Panc1 (cell line): ENCODE measurements around the gene PCNX2. TPM values are rescaled to one million over a fixed set of nuclear protein-coding genes. Genes with fewer than 3 reads are reported as not detected.
"Not testable (repeated sequence)": the region's sequence is repeated elsewhere in the genome, so short reads cannot be mapped to it uniquely, and the experiment has no call there.

Source experiments
- ATAC-seq: fragments of 200-7000 bp; cut with Tn5 transposase; 2 replicates; pipeline ENCODE4 v1.9.1; 2020; ENCODE audit warnings: mild to moderate bottlenecking, moderate library complexity
- BruUV-seq: library from RNA; stranded (reverse); fragments of 400-500 nt; replicated peaks from 2 replicates; lab custom pipeline; 2021; lab: Mats Ljungman, UMichigan
- CTCF ChIA-PET: fragments of 300-600 bp; sonication (Branson Sonifier 250); formaldehyde crosslinking; loops from one replicate; lab custom pipeline; 2022; ENCODE audit warnings: antibody characterized with exemption; lab: Charles Lee
- POLR2A ChIA-PET: fragments of 300-600 bp; sonication (Branson Sonifier 250); formaldehyde crosslinking; loops from one replicate; lab custom pipeline; 2022; ENCODE audit warnings: antibody characterized with exemption; lab: Charles Lee
- DNase-seq: peaks from one replicate; pipeline ENCODE4 v3.0.0-alpha.2; 2010; ENCODE audit warnings: low read depth, low spot score
- H3K27ac ChIP-seq: 2 replicates; pipeline ENCODE4 v1.5.1; 2011; ENCODE audit warnings: mild to moderate bottlenecking, low read length, inconsistent platforms
- H3K27me3 ChIP-seq: fragments of 200-500 bp; sonication (Bioruptor generic); 2 replicates; pipeline ENCODE4 v1.6.0; 2014; ENCODE audit warnings: low read length, inconsistent platforms; ENCODE audit not compliant: control insufficient read depth, insufficient read depth
- H3K36me3 ChIP-seq: fragments of 200-500 bp; sonication (Bioruptor generic); 2 replicates; pipeline ENCODE4 v1.5.1; 2014; ENCODE audit warnings: inconsistent platforms, mild to moderate bottlenecking, low read length, moderate library complexity; ENCODE audit not compliant: control insufficient read depth, insufficient read depth
- H3K4me1 ChIP-seq: 2 replicates; pipeline ENCODE4 v1.5.1; 2011; ENCODE audit warnings: inconsistent platforms, mild to moderate bottlenecking, low read length, moderate library complexity; ENCODE audit not compliant: control insufficient read depth, insufficient read depth
- H3K4me3 ChIP-seq, 2 experiments: 2 replicates each; pipeline ENCODE4 v1.5.1; 2011 to 2012; ENCODE audit warnings: low read depth in 2 of 2, low read length in 2 of 2, mild to moderate bottlenecking in 2 of 2, inconsistent platforms in 1 of 2, moderate library complexity in 1 of 2
- H3K9me3 ChIP-seq: fragments of 200-500 bp; sonication (Bioruptor generic); 2 replicates; pipeline ENCODE4 v1.5.1; 2014; ENCODE audit warnings: low read depth, mild to moderate bottlenecking, inconsistent platforms, low read length, moderate library complexity; ENCODE audit not compliant: control insufficient read depth, insufficient read depth
- CTCF ChIP-seq: fragments of 450-650 bp; IDR thresholded peaks from 2 replicates; pipeline ENCODE4 v1.5.1; 2017; ENCODE audit warnings: mild to moderate bottlenecking
- POLR2AphosphoS5 ChIP-seq: IDR thresholded peaks from 2 replicates; pipeline ENCODE4 v1.6.1; 2012; ENCODE audit warnings: mild to moderate bottlenecking, low read depth, low read length, moderate library complexity
- SIN3A ChIP-seq: IDR thresholded peaks from 2 replicates; pipeline ENCODE4 v1.6.1; 2012; ENCODE audit warnings: low read depth, mild to moderate bottlenecking, low read length, moderate library complexity, borderline replicate concordance; ENCODE audit not compliant: insufficient read depth
- TCF7L2 ChIP-seq: IDR thresholded peaks from 2 replicates; pipeline ENCODE4 v1.6.1; 2011; ENCODE audit warnings: mild to moderate bottlenecking, low read depth, low read length, inconsistent platforms
- in situ Hi-C: cut with HindIII; loops from 2 replicates; pipeline ENCODE4 v1.10.0; 2016; ENCODE audit warnings: low sequenced_read_pairs, low pct_unique_long_range_greater_than_20kb
- intact Hi-C: fragments of 100-400 bp; cut with micrococcal nuclease; formaldehyde crosslinking; loops from one replicate; pipeline ENCODE4 v1.10.0; 2022; ENCODE audit not compliant: unreplicated experiment
- total RNA-seq: library from RNA; stranded (reverse); gene quantifications from one replicate; pipeline ENCODE4 v1.2.1, GENCODE V29; 2021; ENCODE audit not compliant: unreplicated experiment
- TF ChIP-seq, protein P1 (sequence below), 2 experiments: IDR thresholded peaks; 2 replicates each; pipeline ENCODE4 v1.6.1; 2011 to 2012; ENCODE audit warnings: low read depth in 2 of 2, control low read depth in 1 of 2, low read length in 1 of 2, mild to moderate bottlenecking in 1 of 2, moderate library complexity in 1 of 2; ENCODE audit not compliant: insufficient read depth in 1 of 2

Gene PCNX2
- total RNA-seq, 1 experiment from 2014 or later = 2.6 TPM

GRCh38 chr1:233135833-233136232 lies 159.7 kb downstream of the PCNX2 start:
- Histone ChIP-seq H3K4me1 (no peaks in the 10 kb centered on the region), H3K9me3 (no peaks in the 10 kb centered on the region), H3K36me3 (no peaks in the 10 kb centered on the region), H3K27ac (no peak overlapping the region), H3K4me3 (no peak overlapping the region), H3K27me3 (no peaks in the 10 kb centered on the region)
- CTCF ChIA-PET = no interaction called here
- ATAC-seq (no peak), DNase-seq (no peak)
- in situ Hi-C loops = no loop called here
- POLR2A ChIA-PET = interaction anchor here (0.6 kb wide), 1 partner anchor 80 kb away, joined by 4 read pairs; no protein-coding TSS in a partner anchor
- BruUV-seq = no TSS peak
- TF ChIP-seq CTCF = no peak
- TF ChIP-seq POLR2AphosphoS5 = no peak
- TF ChIP-seq, protein P1, sequence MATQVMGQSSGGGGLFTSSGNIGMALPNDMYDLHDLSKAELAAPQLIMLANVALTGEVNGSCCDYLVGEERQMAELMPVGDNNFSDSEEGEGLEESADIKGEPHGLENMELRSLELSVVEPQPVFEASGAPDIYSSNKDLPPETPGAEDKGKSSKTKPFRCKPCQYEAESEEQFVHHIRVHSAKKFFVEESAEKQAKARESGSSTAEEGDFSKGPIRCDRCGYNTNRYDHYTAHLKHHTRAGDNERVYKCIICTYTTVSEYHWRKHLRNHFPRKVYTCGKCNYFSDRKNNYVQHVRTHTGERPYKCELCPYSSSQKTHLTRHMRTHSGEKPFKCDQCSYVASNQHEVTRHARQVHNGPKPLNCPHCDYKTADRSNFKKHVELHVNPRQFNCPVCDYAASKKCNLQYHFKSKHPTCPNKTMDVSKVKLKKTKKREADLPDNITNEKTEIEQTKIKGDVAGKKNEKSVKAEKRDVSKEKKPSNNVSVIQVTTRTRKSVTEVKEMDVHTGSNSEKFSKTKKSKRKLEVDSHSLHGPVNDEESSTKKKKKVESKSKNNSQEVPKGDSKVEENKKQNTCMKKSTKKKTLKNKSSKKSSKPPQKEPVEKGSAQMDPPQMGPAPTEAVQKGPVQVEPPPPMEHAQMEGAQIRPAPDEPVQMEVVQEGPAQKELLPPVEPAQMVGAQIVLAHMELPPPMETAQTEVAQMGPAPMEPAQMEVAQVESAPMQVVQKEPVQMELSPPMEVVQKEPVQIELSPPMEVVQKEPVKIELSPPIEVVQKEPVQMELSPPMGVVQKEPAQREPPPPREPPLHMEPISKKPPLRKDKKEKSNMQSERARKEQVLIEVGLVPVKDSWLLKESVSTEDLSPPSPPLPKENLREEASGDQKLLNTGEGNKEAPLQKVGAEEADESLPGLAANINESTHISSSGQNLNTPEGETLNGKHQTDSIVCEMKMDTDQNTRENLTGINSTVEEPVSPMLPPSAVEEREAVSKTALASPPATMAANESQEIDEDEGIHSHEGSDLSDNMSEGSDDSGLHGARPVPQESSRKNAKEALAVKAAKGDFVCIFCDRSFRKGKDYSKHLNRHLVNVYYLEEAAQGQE (IDR thresholded peaks at IDR 0.05; ENCODE audit: insufficient read depth in 1 of 2, low read depth in 2 of 2, low read length in 1 of 2) = no peak
- TF ChIP-seq TCF7L2 = no peak
- TF ChIP-seq SIN3A = no peak
- intact Hi-C loops = no loop called here

- no peaks in the 10 kb centered on the region for H3K4me1 ChIP-seq
- CTCF ChIA-PET = no interaction called here
- TF ChIP-seq SIN3A = no peak
- ATAC-seq = no peak
- no peaks in the 10 kb centered on the region for H3K36me3 ChIP-seq
- DNase-seq = no peak
- POLR2A ChIA-PET = no interaction called here
- in situ Hi-C loops (no loop called here), intact Hi-C loops (no loop called here)
- H3K27ac ChIP-seq = no peak overlapping the region
- no peaks in the 10 kb centered on the region for H3K27me3 ChIP-seq
- no peak overlapping the region for H3K4me3 ChIP-seq
- H3K9me3 ChIP-seq = no peaks in the 10 kb centered on the region
- no TSS peak for BruUV-seq
Observed at GRCh38 chr1:233132445-233132844, 163.1 kb downstream of the PCNX2 start.

DNA sequence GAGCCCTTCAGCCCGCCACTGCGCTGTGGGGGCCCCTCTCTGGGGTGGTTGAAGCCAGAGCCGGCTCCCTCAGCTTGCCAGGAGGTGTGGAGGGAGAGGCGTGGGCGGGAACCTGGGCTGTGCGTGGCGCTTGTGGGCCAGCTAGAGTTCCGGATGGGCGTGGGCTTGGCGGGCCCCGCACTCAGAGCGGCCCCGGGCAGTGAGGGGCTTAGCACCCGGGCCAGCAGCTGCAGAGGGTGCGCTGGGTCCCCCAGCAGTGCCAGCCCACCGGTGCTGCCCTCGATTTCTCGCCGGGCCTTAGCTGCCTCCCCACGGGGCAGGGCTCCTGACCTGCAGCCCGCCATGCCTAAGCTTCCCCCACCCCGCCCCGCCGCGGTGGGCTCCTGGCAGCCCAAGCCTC lies 166.5 kb downstream of the PCNX2 start:
- H3K36me3 ChIP-seq, ATAC-seq, H3K27me3 ChIP-seq, H3K4me1 ChIP-seq, in situ Hi-C loops, BruUV-seq, CTCF ChIA-PET, DNase-seq, H3K9me3 ChIP-seq, H3K27ac ChIP-seq, POLR2A ChIA-PET, H3K4me3 ChIP-seq, intact Hi-C loops: not testable (repeated sequence)
